ENCODE data around the gene RELL1.

Gene RELL1, protein sequence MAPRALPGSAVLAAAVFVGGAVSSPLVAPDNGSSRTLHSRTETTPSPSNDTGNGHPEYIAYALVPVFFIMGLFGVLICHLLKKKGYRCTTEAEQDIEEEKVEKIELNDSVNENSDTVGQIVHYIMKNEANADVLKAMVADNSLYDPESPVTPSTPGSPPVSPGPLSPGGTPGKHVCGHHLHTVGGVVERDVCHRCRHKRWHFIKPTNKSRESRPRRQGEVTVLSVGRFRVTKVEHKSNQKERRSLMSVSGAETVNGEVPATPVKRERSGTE

DNA sequence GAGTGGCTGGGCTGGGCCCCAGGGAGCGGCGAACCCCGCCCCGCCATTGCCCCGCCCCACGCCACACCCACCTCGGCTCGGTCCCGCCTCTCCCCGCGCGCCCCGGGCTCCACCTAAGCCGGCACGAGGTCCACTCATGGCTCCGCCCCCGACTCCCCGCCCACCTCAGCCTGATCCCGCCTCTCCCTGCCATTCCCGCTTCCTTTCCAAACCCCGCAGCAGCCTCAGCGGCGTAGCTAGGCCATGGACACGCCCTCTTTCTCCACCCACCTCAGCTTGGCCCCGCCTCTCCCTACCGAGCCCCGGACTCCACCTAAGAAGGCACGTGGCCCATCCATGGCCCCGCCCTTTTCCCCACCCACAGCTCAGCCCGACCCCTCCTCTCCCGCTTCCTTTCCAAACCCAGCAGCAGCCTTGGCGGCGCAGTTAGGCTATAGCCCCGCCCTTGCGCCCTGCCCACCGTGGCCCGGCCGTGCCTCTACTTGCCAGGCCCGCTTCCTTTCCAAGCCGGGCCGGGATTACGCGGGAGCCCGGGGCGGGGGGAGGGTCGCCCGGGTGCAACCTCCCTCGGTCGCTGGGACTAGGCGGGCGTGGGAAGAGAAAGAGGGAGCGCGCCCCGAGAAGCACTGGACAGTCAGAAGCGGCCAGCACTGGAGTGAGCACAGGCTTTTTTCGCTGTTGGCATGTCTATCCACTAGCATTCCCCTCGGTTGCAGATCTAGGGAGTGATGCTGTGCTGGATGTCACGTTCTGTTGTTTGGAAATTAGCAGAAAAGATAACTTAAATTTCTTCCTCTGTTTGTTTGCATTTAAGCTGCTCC is at the start of gene RELL1:
RELL1 (minus strand) TSS at position 4 of the 821 bp plus-strand sequence. CDS start 89 bp downstream, outside the sequence.
- DNase-seq (ENCODE audit: low spot score): peak; percentile 96

DNA sequence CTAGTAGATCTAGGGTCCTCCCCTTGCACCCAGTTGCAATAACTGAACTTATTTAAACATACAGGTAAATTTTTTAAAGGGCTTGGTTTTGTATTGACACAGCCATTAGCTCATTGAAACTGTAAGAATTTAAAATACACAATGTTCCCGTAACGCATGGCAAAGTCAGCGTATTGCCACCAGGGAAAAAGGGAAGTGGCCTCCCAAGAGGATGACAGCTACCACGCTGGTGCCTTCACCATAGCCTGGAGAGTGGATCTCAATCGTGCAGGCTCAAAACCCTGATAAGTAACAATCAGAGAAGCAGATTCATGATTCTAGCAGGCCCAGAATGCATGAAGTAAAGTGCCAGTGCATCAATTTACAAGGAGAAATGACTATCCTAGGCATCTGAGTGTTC is 49.4 kb upstream of the RELL1 start:
- no peak for DNase-seq (ENCODE audit: low spot score)

DNA sequence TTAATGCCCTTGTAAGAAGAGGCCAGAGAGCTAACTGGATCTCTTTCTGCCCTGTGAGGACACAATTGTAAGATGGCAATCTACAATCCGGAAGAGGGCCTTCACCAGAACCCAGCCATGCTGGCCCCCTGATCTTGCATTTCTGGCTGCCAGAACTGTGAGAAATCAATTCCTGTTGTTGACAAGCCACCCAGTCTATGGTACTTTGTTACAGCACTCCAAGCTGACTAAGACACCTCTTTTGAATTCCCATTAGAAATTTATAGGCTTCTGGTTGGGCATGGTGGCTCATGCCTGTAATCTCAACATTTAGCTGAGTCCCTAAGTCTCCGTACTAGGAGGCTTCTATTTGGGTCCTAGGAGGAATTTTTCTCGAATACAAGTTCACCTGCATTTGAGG is 48.8 kb upstream of the RELL1 start:
- no peak for DNase-seq (ENCODE audit: low spot score)

DNA sequence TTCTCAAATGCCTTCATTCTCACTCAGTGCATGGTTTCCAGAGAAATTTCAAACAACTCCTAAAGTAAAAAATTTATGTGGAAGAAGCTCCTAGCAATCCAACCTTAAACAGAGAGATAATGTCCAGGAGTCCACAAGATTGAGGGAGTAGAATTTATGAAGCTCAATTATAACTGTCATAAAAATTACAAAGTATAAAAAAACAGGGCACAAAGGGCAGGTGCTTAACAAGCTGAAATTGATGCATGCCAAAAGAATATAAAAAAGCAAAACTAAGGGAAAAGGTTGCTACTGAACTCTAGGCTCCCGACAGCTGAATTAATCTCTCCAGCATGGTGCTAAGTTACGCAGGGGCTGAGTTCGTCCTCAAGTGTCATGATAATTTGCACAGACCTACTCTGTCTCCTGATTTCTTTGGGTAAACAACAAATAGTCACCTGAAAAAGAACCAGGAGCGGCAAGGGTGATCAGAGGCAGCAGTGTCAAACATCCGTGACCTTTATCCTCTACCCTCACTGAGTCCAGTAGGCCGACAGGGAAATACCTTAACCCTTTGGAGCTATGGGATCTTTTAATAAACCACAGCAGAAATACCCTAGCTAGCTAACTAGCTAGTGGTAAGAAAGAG is 47.2 kb upstream of the RELL1 start:
- DNase-seq (ENCODE audit: low spot score): no peak

DNA sequence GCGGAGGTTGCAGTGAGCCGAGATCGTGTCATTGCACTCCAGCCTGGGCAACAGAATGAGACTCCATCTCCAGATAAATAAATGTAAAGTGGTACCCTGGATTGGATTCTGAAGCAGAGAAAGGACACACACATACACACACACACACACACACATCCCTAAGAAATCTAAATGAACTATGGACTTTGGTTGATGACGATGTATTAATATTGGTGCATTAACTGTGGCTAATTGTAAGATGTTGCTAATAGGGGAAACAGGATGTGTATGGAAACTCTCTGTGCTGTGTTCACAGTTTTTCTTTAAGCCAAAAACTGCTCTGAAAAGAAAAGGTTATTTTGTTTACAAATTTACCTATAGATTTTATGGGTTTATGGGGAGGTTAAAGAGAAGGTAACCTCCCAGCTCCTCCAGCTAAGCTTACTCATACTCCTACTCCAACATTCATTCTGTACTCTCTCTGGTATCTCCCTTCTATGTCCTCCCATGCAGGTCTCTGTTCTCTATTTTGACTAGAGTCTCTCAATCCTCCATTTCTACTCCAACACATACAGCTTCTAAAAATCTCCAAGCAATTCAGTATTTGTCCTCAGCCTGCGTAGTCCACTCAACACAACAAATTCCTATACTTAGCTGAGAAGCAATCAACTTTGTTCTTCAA is 46.5 kb upstream of the RELL1 start:
- DNase-seq (ENCODE audit: low spot score): no peak

DNA sequence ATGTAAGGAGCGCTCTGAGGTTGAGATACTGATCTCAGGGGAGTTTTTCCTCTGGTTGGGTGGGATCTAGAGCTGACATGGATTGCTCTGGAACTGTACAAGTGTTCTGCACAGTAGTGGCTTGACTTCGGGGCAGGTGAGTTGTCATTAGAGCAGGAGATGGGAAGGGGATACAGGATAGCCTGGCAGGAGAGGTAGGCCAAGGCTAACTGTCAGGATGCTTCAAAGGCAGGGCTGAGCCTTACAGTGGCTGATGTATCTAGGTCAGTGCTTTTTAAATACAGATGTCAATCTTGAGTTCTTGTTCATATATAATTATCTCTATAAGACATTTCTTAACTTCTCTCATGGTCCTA is 43.5 kb upstream of the RELL1 start:
- no peak for DNase-seq (ENCODE audit: low spot score)

DNA sequence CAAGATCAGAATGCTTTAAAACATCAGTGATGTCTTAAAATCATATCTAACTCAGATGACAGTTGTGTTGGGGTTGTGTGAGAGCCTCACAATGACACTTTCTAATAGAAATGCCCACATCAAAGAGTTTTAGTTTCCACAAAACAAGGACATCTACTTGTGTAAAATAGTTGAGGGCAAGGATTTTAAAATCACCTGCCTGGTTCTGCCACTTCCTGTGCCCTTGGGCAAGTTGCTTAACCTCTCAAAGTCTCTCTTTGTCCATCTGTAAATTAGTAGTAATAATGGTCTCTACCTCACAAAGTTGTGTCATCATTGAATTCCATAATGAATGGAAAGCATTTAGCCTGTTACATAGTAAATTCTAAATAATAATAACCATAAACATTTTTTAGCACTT is 41.9 kb upstream of the RELL1 start:
- no peak for DNase-seq (ENCODE audit: low spot score)

DNA sequence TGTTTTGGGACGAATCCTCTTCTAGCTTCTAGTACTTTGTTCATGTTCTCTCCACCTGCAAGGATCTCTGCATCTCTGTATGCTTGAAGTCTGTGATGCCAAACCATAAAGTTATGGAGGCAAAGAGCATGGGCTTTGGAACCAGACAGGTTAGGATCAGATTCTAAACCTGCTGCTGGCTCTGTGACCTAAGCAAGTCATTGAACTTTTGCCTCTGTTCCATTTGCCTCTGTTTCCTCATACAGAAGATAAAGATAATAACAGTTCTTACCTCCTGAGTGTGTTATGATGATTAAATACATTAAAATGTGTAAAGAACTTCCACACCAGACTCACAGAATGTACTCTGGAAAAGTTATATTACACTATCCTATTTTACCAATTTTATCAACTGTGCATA is 41.5 kb upstream of the RELL1 start:
- DNase-seq (ENCODE audit: low spot score): no peak

DNA sequence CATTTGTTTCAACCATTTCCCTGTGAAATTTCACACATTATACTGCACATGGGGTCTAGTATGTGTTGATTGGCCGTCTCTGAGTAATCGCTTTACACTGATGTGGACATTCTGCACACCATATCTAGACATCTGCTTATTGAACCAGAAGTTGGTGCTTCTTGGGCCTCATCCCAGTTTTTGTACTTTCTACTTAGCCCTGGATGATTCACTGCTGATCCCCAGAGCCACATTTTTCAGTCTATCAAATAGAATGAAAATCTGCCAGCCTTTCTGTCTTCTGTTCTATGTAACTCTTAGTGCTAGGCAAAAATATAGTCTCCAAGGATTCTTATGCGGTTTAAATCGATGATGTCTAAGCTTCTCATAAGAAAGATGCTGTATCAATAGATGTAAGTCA is 40.5 kb upstream of the RELL1 start:
- DNase-seq (ENCODE audit: low spot score): no peak

DNA sequence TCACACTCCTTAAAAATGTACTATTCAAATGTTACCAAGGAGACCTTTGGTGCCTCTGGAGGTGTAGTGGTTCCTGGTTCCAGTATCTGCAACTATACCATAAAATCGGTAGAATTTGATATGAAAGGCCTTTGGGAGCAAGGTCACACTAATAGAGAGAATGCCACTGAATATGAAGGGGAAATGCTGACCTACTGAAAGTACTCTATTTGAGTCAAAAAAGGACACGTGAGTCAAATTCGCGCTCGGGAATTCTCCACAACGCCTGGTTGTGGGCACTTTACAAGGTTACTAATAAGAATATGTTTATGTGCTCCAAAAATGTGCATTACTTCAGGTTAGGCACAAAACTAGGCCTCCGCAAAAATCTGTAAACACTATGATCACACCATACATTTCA is 39.5 kb upstream of the RELL1 start:
- no peak for DNase-seq (ENCODE audit: low spot score)

DNA sequence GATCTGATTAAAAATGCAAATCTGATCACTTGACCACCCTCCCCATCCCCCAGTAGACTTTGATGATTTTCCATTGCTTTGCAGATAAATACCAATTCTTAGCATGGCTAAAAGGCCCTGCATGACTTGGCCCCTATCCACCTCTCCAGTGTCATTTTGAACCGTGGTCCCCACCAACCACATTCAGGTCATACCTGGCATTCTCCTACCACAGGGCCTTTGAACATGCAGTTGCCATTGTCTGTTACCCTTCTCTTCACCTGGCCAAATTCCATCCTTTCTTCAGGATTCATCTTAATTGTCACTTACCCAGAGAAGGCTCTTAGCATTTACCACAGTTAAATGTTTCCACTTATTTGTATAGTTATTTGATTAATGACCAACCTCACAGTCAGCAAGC is 36.9 kb upstream of the RELL1 start:
- no peak for DNase-seq (ENCODE audit: low spot score)

DNA sequence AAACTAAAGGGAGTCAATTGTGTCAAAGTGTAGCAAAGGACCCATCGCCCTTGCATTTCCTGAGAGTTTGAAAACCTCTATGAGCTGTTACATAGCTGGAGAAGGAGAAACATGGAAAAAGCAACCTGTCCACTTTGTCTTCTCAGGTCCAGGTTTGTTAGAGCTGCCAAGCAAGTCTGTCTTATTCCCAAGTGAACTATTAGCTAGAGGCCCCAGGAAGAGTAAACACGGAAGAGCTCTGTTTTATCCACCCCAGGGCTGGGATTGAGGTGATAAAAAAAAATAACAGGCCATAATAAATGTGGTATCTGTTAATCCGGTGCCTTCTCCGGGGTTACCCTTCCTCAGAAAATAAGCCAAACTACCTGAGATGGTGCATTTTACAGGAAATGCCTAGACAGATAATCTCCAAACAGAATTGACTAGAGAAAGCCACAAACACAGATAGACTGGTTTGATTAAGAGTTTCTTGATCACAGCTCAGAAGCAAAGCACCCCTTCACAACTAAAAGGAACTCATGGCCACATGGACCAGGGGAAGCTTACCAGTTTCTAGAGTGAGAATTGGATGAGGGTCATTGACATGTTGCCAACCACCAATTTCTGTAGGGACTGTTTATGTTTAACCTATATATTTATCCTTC is 35.9 kb upstream of the RELL1 start:
- DNase-seq (ENCODE audit: low spot score): no peak

DNA sequence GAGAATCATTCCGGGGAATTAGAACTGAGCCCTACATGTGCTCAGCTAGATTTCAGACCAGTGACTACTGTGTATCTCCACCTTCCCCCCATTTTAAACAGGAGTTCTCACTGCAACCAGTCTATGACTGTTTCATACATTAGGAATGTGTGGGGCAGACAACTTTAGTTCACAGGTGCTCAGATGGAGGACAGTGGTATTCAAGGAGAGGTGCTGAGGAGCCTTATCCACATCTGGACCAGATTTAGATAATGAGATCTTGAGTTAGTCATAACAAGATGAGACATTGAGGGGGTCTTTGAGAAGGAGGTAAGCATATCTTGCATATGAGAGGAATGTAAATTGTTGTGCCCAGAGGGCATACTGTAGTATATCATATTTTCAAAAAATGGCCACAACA is 32.8 kb upstream of the RELL1 start:
- DNase-seq (ENCODE audit: low spot score): no peak

DNA sequence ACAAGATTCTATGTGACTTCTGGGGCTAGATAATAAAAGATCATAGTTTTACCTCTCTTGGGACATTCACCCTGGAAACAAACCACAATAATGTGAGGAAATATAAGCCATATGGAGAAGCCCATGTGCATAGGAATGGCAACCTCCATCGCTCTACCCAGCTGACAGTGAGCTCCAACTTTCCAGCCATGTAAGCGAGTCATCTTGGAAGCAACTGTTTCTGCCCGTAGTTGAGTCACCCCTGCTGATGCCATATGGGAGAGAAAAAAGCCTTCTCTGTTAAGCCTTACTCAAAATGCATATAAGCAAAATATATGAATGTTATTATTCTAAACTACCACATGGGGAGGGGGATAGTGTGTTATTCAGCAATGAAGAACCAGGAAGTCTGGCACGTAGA is 31.4 kb upstream of the RELL1 start:
- DNase-seq (ENCODE audit: low spot score): no peak

DNA sequence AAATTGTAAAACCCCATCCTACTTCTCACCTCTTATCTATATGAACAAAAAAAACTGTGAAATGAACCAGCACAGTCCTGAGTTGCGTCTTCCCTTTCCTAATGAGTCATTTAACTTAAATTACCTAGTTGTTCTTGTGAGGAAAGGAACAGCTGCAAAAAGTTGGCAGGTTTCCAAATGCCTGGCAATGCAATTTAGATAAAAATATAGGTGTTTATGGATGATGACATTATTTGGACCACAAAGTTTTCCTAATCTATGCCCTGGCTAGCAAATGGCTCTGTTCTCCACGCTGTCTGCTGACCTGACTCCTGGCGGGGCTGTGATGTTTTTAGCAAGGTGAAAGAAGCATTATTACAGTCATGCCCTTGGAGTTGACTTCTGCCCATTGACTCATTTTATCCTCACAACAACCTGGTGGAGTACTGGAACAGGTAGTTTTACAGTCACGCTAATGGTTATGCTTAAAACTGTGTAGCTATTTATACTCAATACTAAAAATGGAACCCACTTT is 29.8 kb upstream of the RELL1 start:
- DNase-seq (ENCODE audit: low spot score): no peak

DNA sequence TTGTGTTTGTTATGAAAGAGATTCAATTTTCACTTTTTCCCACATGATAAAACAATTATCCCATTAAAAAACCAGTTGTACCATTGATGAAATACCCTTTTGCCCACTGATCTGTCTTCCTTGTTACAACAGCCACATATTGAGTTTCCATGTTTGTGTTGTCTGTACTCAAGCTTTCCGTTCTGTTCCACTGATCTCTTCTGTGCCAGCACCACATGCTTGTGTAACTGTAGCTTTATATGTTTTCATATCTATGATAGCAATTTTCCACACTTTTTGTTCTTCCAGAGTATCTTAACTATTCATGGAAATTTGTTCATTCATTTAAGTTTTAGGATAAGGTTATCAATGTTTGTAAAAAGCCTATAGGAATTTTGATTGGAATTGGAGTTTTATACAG is 24.3 kb upstream of the RELL1 start:
- no peak for DNase-seq (ENCODE audit: low spot score)

DNA sequence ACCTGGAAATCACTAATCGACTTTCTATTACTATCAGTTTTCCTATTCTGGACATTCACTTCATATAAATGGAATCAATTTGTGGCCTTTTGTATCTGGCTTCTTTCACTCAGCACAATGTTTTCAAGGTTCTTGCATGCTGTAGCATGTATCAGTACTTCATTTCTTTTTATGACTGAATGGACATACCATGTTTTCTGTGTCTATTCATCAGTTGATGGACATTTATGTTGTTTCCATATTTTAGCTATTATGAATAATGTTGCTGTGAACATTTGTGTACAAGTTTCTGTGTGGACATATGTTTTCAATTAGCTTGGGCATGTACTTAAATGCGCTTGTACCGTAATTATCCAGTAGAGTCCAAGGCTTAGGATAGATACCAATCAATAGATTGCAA is 19.9 kb upstream of the RELL1 start:
- DNase-seq (ENCODE audit: low spot score): no peak

DNA sequence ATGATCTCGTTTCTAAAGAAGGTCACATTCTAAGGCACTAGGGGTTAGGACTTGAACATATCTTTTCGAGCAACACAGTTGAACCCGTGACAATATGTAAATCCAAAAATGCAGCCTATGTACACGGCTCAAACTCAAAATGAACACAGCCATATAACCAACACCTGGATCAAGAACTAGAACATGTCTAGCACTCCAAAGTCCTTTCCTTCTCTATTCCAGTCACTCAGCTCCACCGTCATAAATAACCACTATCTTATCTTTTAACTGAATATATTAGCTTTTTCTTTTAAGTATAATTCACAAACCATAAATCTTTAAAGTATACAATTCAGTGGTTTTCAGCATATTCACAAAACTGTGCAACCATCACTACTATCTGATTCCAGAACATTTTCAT is 19.4 kb upstream of the RELL1 start:
- no peak for DNase-seq (ENCODE audit: low spot score)

DNA sequence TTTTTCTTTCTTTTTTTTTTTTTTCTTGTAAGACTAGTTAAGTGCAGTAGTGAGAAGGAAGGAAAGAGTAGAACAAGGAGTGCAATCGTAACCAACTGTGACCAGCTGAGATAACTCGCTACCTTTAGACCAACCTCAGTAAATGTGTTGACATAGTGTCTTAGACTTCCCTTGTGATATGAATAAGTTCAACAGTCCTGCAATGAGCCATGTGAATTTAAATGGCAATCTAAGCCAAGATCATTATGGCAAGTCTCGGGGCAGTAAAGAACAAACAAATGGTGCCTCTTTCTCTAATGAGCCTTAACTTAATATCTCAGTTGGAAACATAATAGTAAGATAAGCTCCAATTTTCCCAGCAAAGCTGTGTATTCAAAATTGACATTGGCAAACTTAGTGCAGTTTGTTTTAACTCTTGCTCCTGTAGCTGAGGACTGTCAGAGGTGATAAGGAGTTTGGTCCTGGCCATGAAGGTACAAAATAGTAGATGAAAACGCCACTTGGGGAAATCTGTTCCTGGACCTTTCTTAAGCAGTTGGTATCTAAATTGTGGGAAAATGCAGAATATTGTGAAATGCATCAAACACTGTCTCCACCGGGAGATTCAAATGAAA is 13.8 kb upstream of the RELL1 start:
- no peak for DNase-seq (ENCODE audit: low spot score)

DNA sequence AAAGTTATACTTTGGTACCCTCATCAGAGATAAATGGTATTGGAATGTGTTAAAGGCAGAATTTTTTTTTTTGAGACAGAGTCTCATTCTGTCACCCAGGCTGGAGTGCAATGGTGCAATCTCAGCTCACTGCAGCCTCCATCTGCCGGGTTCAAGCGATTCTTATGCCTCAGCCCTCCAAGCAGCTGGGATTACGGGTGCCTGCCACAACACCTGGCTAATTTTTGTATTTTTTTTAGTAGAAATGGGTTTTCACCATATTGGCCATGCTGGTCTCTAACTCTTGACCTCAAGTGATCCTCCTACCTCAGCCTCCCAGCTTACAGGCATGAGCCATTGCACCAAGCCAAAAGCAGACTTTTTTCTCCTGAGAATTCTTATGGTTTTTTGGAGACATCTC is 11.4 kb upstream of the RELL1 start:
- DNase-seq (ENCODE audit: low spot score): no peak

DNA sequence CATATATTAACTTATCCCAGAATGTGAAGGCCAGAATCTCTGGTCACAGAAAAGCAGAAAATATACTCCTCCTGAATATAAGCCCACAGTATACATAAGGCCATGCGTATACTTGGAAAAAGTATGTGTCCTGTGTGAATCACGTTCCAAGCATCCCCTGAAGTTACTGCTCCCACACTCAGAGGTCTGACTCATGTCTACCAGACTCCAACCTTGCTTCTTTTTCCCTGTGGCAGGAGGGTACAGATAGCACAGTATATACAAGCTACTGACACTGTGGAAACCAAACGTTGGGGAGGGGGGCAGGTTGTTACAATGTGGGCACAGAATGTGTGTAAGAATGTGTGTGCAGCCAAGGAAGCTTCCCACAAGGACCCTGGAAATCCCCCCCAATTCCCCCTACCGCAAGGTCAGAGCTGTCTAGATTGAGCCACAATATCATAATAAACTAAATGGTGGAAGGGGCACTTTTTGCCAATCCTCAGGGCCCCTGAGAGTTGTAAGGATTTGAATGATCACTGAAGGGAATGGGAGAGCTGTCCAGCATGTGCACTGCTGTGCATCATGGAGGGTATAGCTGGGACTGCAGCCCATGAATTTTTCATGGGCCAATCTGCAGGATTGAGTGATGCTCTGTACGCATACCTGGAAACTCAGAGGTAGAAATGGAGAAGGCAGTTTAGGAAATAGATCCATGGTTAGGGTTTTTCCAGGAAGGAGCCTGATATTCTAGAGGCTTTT is 7.4 kb upstream of the RELL1 start:
- DNase-seq (ENCODE audit: low spot score): no peak

Measured in iPS-NIHi11 (cell line).